Coronary artery (tissue), 2 donors: ENCODE data around the gene ARHGAP44.
"Not testable (repeated sequence)": the region's sequence is repeated elsewhere in the genome, so short reads cannot be mapped to it uniquely, and the experiment has no call there.

Source experiments
- DNase-seq: peaks from one replicate; pipeline ENCODE4 v3.0.0-alpha.2; 2017; ENCODE audit warnings: low spot score
- H3K27ac ChIP-seq, 2 donors: fragments of 200-600 bp; sonication (generic); one replicate each; pipeline ENCODE4 v1.5.1; 2016 to 2019
- H3K4me3 ChIP-seq: fragments of 200-600 bp; sonication (generic); 2 replicates; pipeline ENCODE4 v1.5.1; 2016; ENCODE audit warnings: mild to moderate bottlenecking, moderate library complexity
- CTCF ChIP-seq: fragments of 200-600 bp; sonication (generic); IDR thresholded peaks from one replicate; pipeline ENCODE4 v1.5.1; 2019; ENCODE audit warnings: antibody characterized with exemption

ARHGAP44 gene

GRCh38 chr17:12866244-12866643 lies 76.9 kb downstream of the ARHGAP44 start:
- DNase-seq: no peak
- no peak for TF ChIP-seq CTCF
- H3K4me3 ChIP-seq: no peak overlapping the region
- no peak overlapping the region for H3K27ac ChIP-seq

GRCh38 chr17:12867726-12868125 lies 78.4 kb downstream of the ARHGAP44 start:
- TF ChIP-seq CTCF: no peak

GRCh38 chr17:12873415-12874125 lies 84.3 kb downstream of the ARHGAP44 start:
- not testable (repeated sequence) for DNase-seq, H3K27ac ChIP-seq, H3K4me3 ChIP-seq

More at GRCh38 chr17:12867726-12868125, 78.4 kb downstream of the ARHGAP44 start:
- H3K4me3 ChIP-seq: no peak overlapping the region
- DNase-seq: no peak
- H3K27ac ChIP-seq: no peak overlapping the region

GRCh38 chr17:12877953-12878669 lies 88.8 kb downstream of the ARHGAP44 start:
- no peak for TF ChIP-seq CTCF
- Histone ChIP-seq H3K27ac (no peak overlapping the region), H3K4me3 (no peak overlapping the region)
- DNase-seq: no peak

- H3K4me3 ChIP-seq, H3K27ac ChIP-seq, DNase-seq: not testable (repeated sequence)
Observed at GRCh38 chr17:12879096-12879495, 89.8 kb downstream of the ARHGAP44 start.

- H3K27ac ChIP-seq: no peak overlapping the region
- H3K4me3 ChIP-seq: no peak overlapping the region
- no peak for DNase-seq
- TF ChIP-seq CTCF: no peak
Observed at GRCh38 chr17:12883472-12883871, 94.2 kb downstream of the ARHGAP44 start.

- DNase-seq: no peak
- TF ChIP-seq CTCF: no peak
- Histone ChIP-seq H3K4me3 (no peak overlapping the region), H3K27ac (no peak overlapping the region)
Observed at GRCh38 chr17:12887088-12887487, 97.8 kb downstream of the ARHGAP44 start.

GRCh38 chr17:12896180-12896785 lies 107.0 kb downstream of the ARHGAP44 start:
- no peak for TF ChIP-seq CTCF
- H3K4me3 ChIP-seq: no peak overlapping the region
- DNase-seq: no peak
- no peak overlapping the region for H3K27ac ChIP-seq
